Measurements from ENCODE around the gene FADS1. TPM values are rescaled to one million over a fixed set of nuclear protein-coding genes. Genes with fewer than 3 reads are reported as not detected.

The FADS1 gene
- total RNA-seq, 4 donors from 2014 or later, result 15.8 to 115 (median 29.4) TPM

GRCh38 chr11:61760946-61761345 lies 55.9 kb downstream of the FADS1 start:
- TF ChIP-seq CTCF (IDR thresholded peaks at IDR 0.05; ENCODE audit: low read depth), result no peak

GRCh38 chr11:61757213-61757862 lies 59.5 kb downstream of the FADS1 start:
- no peak for TF ChIP-seq CTCF (IDR thresholded peaks at IDR 0.05; ENCODE audit: low read depth)

GRCh38 chr11:61756452-61757212 lies 60.2 kb downstream of the FADS1 start:
- TF ChIP-seq CTCF (IDR thresholded peaks at IDR 0.05; ENCODE audit: low read depth), result no peak

GRCh38 chr11:61756147-61756451 lies 60.7 kb downstream of the FADS1 start:
- TF ChIP-seq CTCF (IDR thresholded peaks at IDR 0.05; ENCODE audit: low read depth), result no peak

- TF ChIP-seq CTCF (IDR thresholded peaks at IDR 0.05; ENCODE audit: low read depth), result no peak
Measured at GRCh38 chr11:61754534-61755482, 62.0 kb downstream of the FADS1 start.

GRCh38 chr11:61753672-61754071 lies 63.1 kb downstream of the FADS1 start:
- no peak for TF ChIP-seq CTCF (IDR thresholded peaks at IDR 0.05; ENCODE audit: low read depth)

Measured in subcutaneous adipose tissue (tissue), 4 donors.